Suprapubic skin (tissue), 4 donors: Measurements from ENCODE around the gene FMNL2. TPM values are rescaled to one million over a fixed set of nuclear protein-coding genes. Genes with fewer than 3 reads are reported as not detected.

Experiments used
- DNase-seq, 2 donors: peaks; one replicate each; pipeline ENCODE4 v3.0.0-alpha.2; 2019; ENCODE audit warnings: low spot score in 2 of 2
- H3K27ac ChIP-seq: fragments of 200-600 bp; sonication (generic); one replicate; pipeline ENCODE4 v1.5.1; 2019
- H3K27me3 ChIP-seq: fragments of 200-600 bp; sonication (generic); one replicate; pipeline ENCODE4 v1.5.1; 2019
- H3K36me3 ChIP-seq: fragments of 200-600 bp; sonication (generic); one replicate; pipeline ENCODE4 v1.5.1; 2019
- H3K4me1 ChIP-seq: fragments of 200-600 bp; sonication (generic); one replicate; pipeline ENCODE4 v1.5.1; 2019
- H3K4me3 ChIP-seq: fragments of 200-600 bp; sonication (generic); one replicate; pipeline ENCODE4 v1.5.1; 2019; ENCODE audit warnings: mild to moderate bottlenecking
- H3K9me3 ChIP-seq: fragments of 200-600 bp; sonication (generic); one replicate; pipeline ENCODE4 v1.5.1; 2019
- EP300 ChIP-seq: sonication (generic); formaldehyde crosslinking; IDR thresholded peaks from one replicate; pipeline ENCODE4 v1.6.1; 2017; ENCODE audit warnings: antibody characterized with exemption
- POLR2A ChIP-seq, 2 donors: fragments of 450-650 bp; IDR thresholded peaks; one replicate each; pipeline ENCODE4 v1.6.1; 2017; ENCODE audit warnings: antibody characterized with exemption in 2 of 2, mild to moderate bottlenecking in 2 of 2, moderate library complexity in 2 of 2
- POLR2AphosphoS5 ChIP-seq, 3 donors: sonication (generic); formaldehyde crosslinking; IDR thresholded peaks; one replicate each; pipeline ENCODE4 v1.6.1; 2017; ENCODE audit warnings: antibody characterized with exemption in 3 of 3
- WGBS: methylation state at CpG from one replicate; pipeline ENCODE4 v1.1.5; 2018; 5-methylcytosine and 5-hydroxymethylcytosine counted together
- total RNA-seq, 4 donors: library from RNA; depleted of rRNA; stranded (reverse); fragments of >200 nt; gene quantifications; one replicate each; pipeline ENCODE4 v1.1.0, GENCODE V29; 2016
- TF ChIP-seq, protein P1 (sequence below), 2 donors: fragments of 200-600 bp in 1 of 2; fragments of 450-650 bp in 1 of 2; sonication (generic) in 1 of 2; IDR thresholded peaks; one replicate each; pipeline ENCODE4 v1.5.1; 2016 to 2019; ENCODE audit warnings: antibody characterized with exemption in 2 of 2, mild to moderate bottlenecking in 1 of 2, moderate library complexity in 1 of 2

The FMNL2 gene
- total RNA-seq, 4 donors from 2014 or later, result 15.4 to 18.1 (median 16.0) TPM

DNA sequence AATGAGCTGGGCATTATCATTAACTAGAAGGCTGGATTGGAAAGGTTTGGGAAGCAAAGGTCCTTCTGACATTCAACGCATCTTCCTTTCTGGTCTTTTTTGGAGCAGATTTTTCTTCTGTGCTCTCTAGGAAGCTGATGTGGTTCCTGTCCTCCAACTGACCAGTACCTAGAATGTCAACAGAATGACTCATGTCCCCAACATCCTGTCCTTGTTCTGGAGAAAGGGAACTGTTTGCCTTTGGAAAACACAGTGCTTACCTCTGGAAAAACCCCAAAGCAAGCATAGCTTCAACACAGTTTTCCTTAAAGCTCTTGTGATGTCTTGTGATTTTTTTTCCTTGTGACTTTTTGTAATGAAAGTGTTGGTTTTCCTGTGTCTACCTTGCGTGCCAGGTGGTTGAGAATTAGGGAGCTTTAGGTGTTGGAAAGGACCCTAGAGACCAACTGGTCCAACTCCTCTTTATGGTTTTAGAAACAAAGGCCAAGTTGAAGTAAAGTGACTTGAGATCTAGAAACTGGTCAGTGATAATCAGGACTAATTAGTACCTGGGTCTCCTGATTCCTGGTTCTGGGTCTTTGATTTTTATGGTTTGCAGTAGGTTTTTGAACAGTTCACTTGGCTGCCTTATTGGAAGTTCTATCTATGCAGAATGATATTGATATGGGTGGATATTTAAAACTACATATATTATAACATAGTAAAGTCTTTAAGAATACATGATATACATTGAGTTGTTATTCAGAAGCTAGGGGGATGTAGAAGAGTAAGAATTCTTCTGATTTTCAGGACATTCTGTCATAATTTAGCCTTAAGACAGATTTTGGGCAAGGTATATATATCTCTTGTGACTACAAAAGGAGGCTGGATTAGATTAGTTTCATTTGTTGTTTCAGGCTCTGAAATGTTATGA, 70.5 kb downstream of the FMNL2 start:
- no peak for TF ChIP-seq POLR2A (IDR thresholded peaks at IDR 0.05)
- TF ChIP-seq, protein P1, sequence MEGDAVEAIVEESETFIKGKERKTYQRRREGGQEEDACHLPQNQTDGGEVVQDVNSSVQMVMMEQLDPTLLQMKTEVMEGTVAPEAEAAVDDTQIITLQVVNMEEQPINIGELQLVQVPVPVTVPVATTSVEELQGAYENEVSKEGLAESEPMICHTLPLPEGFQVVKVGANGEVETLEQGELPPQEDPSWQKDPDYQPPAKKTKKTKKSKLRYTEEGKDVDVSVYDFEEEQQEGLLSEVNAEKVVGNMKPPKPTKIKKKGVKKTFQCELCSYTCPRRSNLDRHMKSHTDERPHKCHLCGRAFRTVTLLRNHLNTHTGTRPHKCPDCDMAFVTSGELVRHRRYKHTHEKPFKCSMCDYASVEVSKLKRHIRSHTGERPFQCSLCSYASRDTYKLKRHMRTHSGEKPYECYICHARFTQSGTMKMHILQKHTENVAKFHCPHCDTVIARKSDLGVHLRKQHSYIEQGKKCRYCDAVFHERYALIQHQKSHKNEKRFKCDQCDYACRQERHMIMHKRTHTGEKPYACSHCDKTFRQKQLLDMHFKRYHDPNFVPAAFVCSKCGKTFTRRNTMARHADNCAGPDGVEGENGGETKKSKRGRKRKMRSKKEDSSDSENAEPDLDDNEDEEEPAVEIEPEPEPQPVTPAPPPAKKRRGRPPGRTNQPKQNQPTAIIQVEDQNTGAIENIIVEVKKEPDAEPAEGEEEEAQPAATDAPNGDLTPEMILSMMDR (IDR thresholded peaks at IDR 0.05), result no peak
- TF ChIP-seq POLR2AphosphoS5 (IDR thresholded peaks at IDR 0.05), result no peak
- no peak for TF ChIP-seq EP300
- H3K27me3 ChIP-seq, result no peaks in the 10 kb centered on the region
- DNase-seq, result no peak
- no peaks in the 10 kb centered on the region for H3K9me3 ChIP-seq
- H3K4me1 ChIP-seq, result peaks cover 34% of the 10 kb centered on the region
- WGBS, result 81% methylated on average over 2 of the region's 2 CpGs
- no peak overlapping the region for H3K4me3 ChIP-seq
- H3K27ac ChIP-seq, result no peak overlapping the region
- no peaks in the 10 kb centered on the region for H3K36me3 ChIP-seq

DNA sequence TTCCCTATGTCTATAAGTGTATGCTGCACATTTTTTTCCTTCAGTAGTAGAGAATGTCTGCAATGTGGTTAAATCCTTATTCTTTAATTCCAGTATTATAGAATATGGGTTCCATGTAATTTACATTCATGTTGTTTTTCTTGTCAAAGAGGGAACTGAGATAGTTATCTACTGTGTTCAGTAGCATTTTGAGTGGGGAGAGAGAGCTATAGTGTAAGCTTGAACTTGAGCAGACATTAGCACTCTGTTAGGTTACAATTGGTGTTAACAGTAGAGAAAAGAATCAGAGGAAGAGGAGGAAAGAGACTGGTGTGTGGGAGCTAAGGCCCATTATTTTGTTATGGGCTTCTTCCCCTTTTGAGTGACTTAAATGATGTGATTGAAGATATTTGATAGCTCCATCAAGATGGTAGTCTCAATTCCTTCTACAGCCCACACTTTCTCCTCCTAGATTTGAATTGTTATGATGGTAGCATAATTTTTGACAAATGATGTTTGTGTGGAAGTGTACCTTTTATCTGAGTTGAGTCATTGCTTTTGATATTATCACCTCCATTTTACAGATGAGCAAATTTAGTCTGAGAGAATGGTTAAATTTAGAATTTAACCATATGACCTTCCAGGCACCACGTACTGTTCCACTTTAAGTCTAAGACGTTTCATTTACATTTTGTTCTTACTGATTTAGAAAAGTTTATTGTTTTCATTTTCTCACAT, 71.3 kb downstream of the FMNL2 start:
- H3K36me3 ChIP-seq, result no peaks in the 10 kb centered on the region
- TF ChIP-seq POLR2AphosphoS5 (IDR thresholded peaks at IDR 0.05) (no peak), EP300 (no peak), POLR2A (IDR thresholded peaks at IDR 0.05) (no peak)
- TF ChIP-seq, protein P1 (IDR thresholded peaks at IDR 0.05), result no peak
- H3K4me3 ChIP-seq, result no peak overlapping the region
- H3K27ac ChIP-seq, result no peak overlapping the region
- peaks cover 36% of the 10 kb centered on the region for H3K4me1 ChIP-seq
- DNase-seq, result no peak
- H3K9me3 ChIP-seq, result no peaks in the 10 kb centered on the region
- WGBS, result 41% methylated on average over 2 of the region's 2 CpGs
- H3K27me3 ChIP-seq, result no peaks in the 10 kb centered on the region

DNA sequence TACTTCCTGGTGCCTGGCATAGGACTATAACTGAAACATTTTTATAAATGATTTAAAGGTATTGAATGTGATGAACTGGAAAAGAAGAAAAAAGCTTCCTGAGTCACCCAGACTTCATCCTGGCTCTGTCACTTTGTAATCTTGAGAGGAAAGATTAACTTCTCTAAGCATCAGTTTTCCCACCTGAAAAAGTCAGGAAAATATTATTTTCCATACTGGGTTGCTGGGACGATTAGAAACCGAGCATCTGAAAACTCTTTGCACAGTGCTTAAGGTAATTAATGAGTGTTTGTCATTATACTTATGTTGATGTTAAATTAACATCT, 71.8 kb downstream of the FMNL2 start:
- WGBS, result 38% methylated on average over 2 of the region's 2 CpGs
- no peaks in the 10 kb centered on the region for H3K27me3 ChIP-seq
- no peaks in the 10 kb centered on the region for H3K9me3 ChIP-seq
- no peak overlapping the region for H3K27ac ChIP-seq
- no peak for DNase-seq
- TF ChIP-seq, protein P1 (IDR thresholded peaks at IDR 0.05), result no peak
- TF ChIP-seq POLR2AphosphoS5 (IDR thresholded peaks at IDR 0.05) (no peak), POLR2A (IDR thresholded peaks at IDR 0.05) (no peak), EP300 (no peak)
- peaks cover 34% of the 10 kb centered on the region for H3K4me1 ChIP-seq
- no peaks in the 10 kb centered on the region for H3K36me3 ChIP-seq
- peak overlapping the region; percentile 17 for H3K4me3 ChIP-seq

DNA sequence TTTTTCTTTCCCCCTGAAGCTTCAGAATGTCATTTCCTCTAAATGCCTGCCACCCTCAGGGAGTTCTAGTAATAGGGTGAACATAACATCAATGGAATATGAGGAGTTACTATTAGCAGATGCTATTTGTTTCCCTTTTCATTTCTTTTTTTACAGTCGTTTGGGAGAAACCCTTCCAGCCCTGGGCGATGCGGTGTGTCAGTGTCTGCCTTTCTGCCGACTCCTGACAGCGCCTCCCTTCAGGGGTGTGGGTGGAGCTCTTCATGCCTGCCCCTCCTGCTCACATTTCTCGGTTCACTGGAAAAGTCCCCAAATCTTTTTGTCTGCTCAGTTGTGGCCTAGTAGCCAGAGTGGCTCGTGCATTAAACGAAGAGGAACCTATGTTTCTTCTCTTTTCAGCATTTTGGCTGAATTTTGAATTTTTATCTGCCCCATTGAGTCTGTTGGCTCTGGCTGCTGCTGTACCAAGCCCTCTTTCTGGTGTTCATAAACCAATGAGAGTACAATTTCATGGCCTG, 72.3 kb downstream of the FMNL2 start:
- peak overlapping the region; percentile 56 for H3K27ac ChIP-seq
- TF ChIP-seq POLR2AphosphoS5 (IDR thresholded peaks at IDR 0.05) (no peak), EP300 (no peak), POLR2A (IDR thresholded peaks at IDR 0.05) (no peak)
- TF ChIP-seq, protein P1 (IDR thresholded peaks at IDR 0.05), result no peak
- H3K36me3 ChIP-seq, result no peaks in the 10 kb centered on the region
- WGBS, result 8% methylated on average over 8 of the region's 8 CpGs
- peak overlapping the region; percentile 17 for H3K4me3 ChIP-seq
- H3K9me3 ChIP-seq, result no peaks in the 10 kb centered on the region
- no peaks in the 10 kb centered on the region for H3K27me3 ChIP-seq
- peaks cover 34% of the 10 kb centered on the region for H3K4me1 ChIP-seq
- DNase-seq, result no peak

DNA sequence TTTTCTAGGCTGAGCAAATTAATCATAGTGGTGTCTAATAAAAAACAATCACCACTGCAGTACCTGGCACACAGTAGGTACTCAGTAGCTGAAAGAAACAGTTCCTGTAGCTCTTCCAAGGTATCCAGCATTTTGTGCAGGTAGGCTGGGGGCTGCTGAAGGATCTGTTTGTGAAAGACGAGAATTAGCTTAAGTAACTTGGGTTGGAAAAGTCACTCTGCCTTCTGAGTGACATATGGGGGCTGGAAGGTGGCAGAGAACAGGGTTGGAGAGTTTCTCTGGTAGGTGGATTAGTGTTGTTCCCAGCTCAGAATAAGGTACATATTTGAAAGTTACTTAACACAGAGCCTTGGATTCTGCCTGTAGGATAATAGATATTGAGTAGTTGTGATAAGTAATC, 72.8 kb downstream of the FMNL2 start:
- WGBS, result 100% methylated on average over 1 of the region's 1 CpG
- no peaks in the 10 kb centered on the region for H3K9me3 ChIP-seq
- H3K27ac ChIP-seq, result peak overlapping the region; percentile 56
- DNase-seq, result no peak
- TF ChIP-seq POLR2AphosphoS5 (IDR thresholded peaks at IDR 0.05) (no peak), EP300 (no peak), POLR2A (IDR thresholded peaks at IDR 0.05) (no peak)
- TF ChIP-seq, protein P1 (IDR thresholded peaks at IDR 0.05), result no peak
- H3K36me3 ChIP-seq, result no peaks in the 10 kb centered on the region
- no peak overlapping the region for H3K4me3 ChIP-seq
- H3K27me3 ChIP-seq, result no peaks in the 10 kb centered on the region
- peaks cover 33% of the 10 kb centered on the region for H3K4me1 ChIP-seq
